HEK293T (cell line): Measurements from ENCODE around the gene OR2Y1.

Experiments
- CTCF ChIA-PET: fragments of 350-600 bp; formaldehyde crosslinking; extraction: SDS; loops from one replicate; lab custom pipeline; 2021; ENCODE audit warnings: antibody characterized with exemption, inconsistent platforms; lab: Yijun Ruan, JAX
- POLR2A ChIA-PET: fragments of 350-600 bp; formaldehyde crosslinking; extraction: SDS; loops from one replicate; lab custom pipeline; 2020; ENCODE audit warnings: antibody characterized with exemption, inconsistent platforms; lab: Yijun Ruan, JAX
- DNase-seq: peaks from one replicate; pipeline ENCODE4 v3.0.0; 2012; ENCODE audit warnings: mixed read lengths; ENCODE audit errors: extremely low spot score
- ARNT ChIP-seq: fragments of 450-650 bp; IDR thresholded peaks from 2 replicates; pipeline ENCODE4 v1.6.1; 2017; ENCODE audit warnings: mild to moderate bottlenecking
- BHLHE40 ChIP-seq: fragments of 450-650 bp; IDR thresholded peaks from 2 replicates; pipeline ENCODE4 v1.6.1; 2016; ENCODE audit warnings: mild to moderate bottlenecking, moderate library complexity, borderline replicate concordance
- CTBP1 ChIP-seq: fragments of 450-650 bp; IDR thresholded peaks from 2 replicates; pipeline ENCODE4 v1.6.1; 2016; ENCODE audit warnings: borderline replicate concordance
- ELF4 ChIP-seq: fragments of 450-650 bp; IDR thresholded peaks from 2 replicates; pipeline ENCODE4 v1.6.1; 2017; ENCODE audit warnings: antibody characterized with exemption
- FOXA1 ChIP-seq: fragments of 450-650 bp; IDR thresholded peaks from 2 replicates; pipeline ENCODE4 v1.6.1; 2016; ENCODE audit warnings: mild to moderate bottlenecking
- FOXK2 ChIP-seq: fragments of 450-650 bp; IDR thresholded peaks from 2 replicates; pipeline ENCODE4 v1.6.1; 2016; ENCODE audit warnings: mild to moderate bottlenecking
- FOXM1 ChIP-seq: fragments of 450-650 bp; IDR thresholded peaks from 2 replicates; pipeline ENCODE4 v1.6.1; 2017; ENCODE audit warnings: mild to moderate bottlenecking, borderline replicate concordance
- HDGF ChIP-seq: fragments of 450-650 bp; IDR thresholded peaks from 2 replicates; pipeline ENCODE4 v1.6.1; 2017; ENCODE audit warnings: antibody characterized with exemption, borderline replicate concordance
- L3MBTL2 ChIP-seq: fragments of 450-650 bp; conservative IDR thresholded peaks from 2 replicates; pipeline ENCODE4 v1.6.1; 2016; ENCODE audit warnings: mild to moderate bottlenecking
- LEF1 ChIP-seq: fragments of 450-650 bp; IDR thresholded peaks from 2 replicates; pipeline ENCODE4 v1.6.1; 2017; ENCODE audit warnings: mild to moderate bottlenecking, borderline replicate concordance
- NFRKB ChIP-seq: fragments of 450-650 bp; IDR thresholded peaks from 2 replicates; pipeline ENCODE4 v1.6.1; 2016; ENCODE audit warnings: mild to moderate bottlenecking, moderate library complexity
- SP1 ChIP-seq: fragments of 450-650 bp; IDR thresholded peaks from 2 replicates; pipeline ENCODE4 v1.6.1; 2017
- SUZ12 ChIP-seq: fragments of 450-650 bp; IDR thresholded peaks from 2 replicates; pipeline ENCODE4 v1.6.1; 2016; ENCODE audit warnings: mild to moderate bottlenecking
- TARDBP ChIP-seq: fragments of 450-650 bp; IDR thresholded peaks from 2 replicates; pipeline ENCODE4 v1.6.1; 2016
- ZNF384 ChIP-seq: fragments of 450-650 bp; IDR thresholded peaks from 2 replicates; pipeline ENCODE4 v1.6.1; 2016
- TF ChIP-seq, protein P1 (sequence below): fragments of 450-650 bp; IDR thresholded peaks from 2 replicates; pipeline ENCODE4 v1.6.1; 2016

OR2Y1 gene

GRCh38 chr5:180776376-180776775, 36.5 kb upstream of the OR2Y1 start:
- CTCF ChIA-PET: no interaction called here
- POLR2A ChIA-PET: no interaction called here
- DNase-seq: no peak
- no peak for TF ChIP-seq L3MBTL2
- no peak for TF ChIP-seq HDGF
- no peak for TF ChIP-seq ELF4
- no peak for TF ChIP-seq ARNT
- TF ChIP-seq FOXA1: no peak
- no peak for TF ChIP-seq BHLHE40
- TF ChIP-seq NFRKB: no peak
- TF ChIP-seq, protein P1, sequence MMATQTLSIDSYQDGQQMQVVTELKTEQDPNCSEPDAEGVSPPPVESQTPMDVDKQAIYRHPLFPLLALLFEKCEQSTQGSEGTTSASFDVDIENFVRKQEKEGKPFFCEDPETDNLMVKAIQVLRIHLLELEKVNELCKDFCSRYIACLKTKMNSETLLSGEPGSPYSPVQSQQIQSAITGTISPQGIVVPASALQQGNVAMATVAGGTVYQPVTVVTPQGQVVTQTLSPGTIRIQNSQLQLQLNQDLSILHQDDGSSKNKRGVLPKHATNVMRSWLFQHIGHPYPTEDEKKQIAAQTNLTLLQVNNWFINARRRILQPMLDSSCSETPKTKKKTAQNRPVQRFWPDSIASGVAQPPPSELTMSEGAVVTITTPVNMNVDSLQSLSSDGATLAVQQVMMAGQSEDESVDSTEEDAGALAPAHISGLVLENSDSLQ: no peak
- no peak for TF ChIP-seq CTBP1
- TF ChIP-seq ZNF384: no peak
- TF ChIP-seq TARDBP: no peak
- TF ChIP-seq SUZ12: no peak
- no peak for TF ChIP-seq FOXM1
- TF ChIP-seq LEF1: no peak
- TF ChIP-seq FOXK2: no peak
- no peak for TF ChIP-seq SP1

DNA sequence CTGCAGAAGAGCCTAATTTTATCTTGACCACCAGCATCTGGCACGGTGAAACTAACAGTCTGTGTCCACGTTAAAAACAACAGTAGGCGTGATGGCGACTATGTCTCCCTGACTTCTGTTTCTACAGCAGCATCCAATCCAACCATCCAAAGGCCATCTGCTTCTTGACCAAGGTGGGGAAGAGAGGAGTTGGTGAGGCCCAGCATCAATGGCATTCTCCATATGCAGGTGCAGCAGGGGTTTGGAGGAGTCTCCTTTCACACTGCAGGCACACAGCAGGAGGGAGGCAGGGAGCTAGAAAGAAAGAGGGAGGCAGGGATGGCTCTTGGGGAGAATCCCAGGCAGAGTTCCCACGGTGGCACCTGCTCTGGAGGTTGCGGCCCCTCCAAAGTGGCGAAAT, 35.8 kb upstream of the OR2Y1 start:
- no peak for TF ChIP-seq FOXM1
- no peak for TF ChIP-seq BHLHE40
- no peak for TF ChIP-seq TARDBP
- no peak for TF ChIP-seq ZNF384
- TF ChIP-seq, protein P1: no peak
- TF ChIP-seq LEF1: no peak
- no peak for TF ChIP-seq ARNT
- TF ChIP-seq FOXA1: no peak
- no peak for TF ChIP-seq SP1
- TF ChIP-seq SUZ12: no peak
- no peak for TF ChIP-seq L3MBTL2
- no peak for TF ChIP-seq ELF4
- TF ChIP-seq CTBP1: no peak
- TF ChIP-seq FOXK2: no peak
- ChIA-PET CTCF (no interaction called here), POLR2A (no interaction called here)
- DNase-seq: no peak

GRCh38 chr5:180771839-180772238, 32.0 kb upstream of the OR2Y1 start:
- ChIA-PET CTCF (no interaction called here), POLR2A (no interaction called here)
- TF ChIP-seq FOXA1: no peak
- no peak for TF ChIP-seq ELF4
- no peak for TF ChIP-seq ARNT
- no peak for TF ChIP-seq TARDBP
- no peak for TF ChIP-seq FOXK2
- no peak for TF ChIP-seq NFRKB
- TF ChIP-seq FOXM1: no peak
- TF ChIP-seq L3MBTL2: no peak
- TF ChIP-seq HDGF: no peak
- TF ChIP-seq LEF1: no peak
- TF ChIP-seq CTBP1: no peak
- TF ChIP-seq, protein P1: no peak
- no peak for TF ChIP-seq ZNF384
- TF ChIP-seq BHLHE40: no peak
- no peak for TF ChIP-seq SUZ12
- TF ChIP-seq SP1: no peak
- no peak for DNase-seq

- DNase-seq: no peak
- TF ChIP-seq ZNF384: no peak
- no peak for TF ChIP-seq ARNT
- TF ChIP-seq L3MBTL2: no peak
- TF ChIP-seq CTBP1: no peak
- no peak for TF ChIP-seq SP1
- no peak for TF ChIP-seq FOXA1
- no peak for TF ChIP-seq TARDBP
- TF ChIP-seq FOXK2: no peak
- no peak for TF ChIP-seq FOXM1
- no peak for TF ChIP-seq HDGF
- CTCF ChIA-PET: no interaction called here
- POLR2A ChIA-PET: no interaction called here
These were observed 30.0 kb upstream of the OR2Y1 start for GRCh38 chr5:180769821-180770220.

GRCh38 chr5:180755601-180756000, 15.7 kb upstream of the OR2Y1 start:
- CTCF ChIA-PET: no interaction called here
- POLR2A ChIA-PET: no interaction called here
- no peak for DNase-seq
- TF ChIP-seq SP1 (no peak), ZNF384 (no peak), L3MBTL2 (no peak), FOXK2 (no peak), ELF4 (no peak), FOXA1 (no peak), FOXM1 (no peak), TARDBP (no peak), NFRKB (no peak), HDGF (no peak), LEF1 (no peak), CTBP1 (no peak), BHLHE40 (no peak), SUZ12 (no peak), ARNT (no peak)
- TF ChIP-seq, protein P1: no peak
